Naive thymus-derived CD8-positive, alpha-beta T cell (primary cell): ENCODE data around the gene CDC25B. TPM values are rescaled to one million over a fixed set of nuclear protein-coding genes. Genes with fewer than 3 reads are reported as not detected.
"Not testable (repeated sequence)": the region's sequence is repeated elsewhere in the genome, so short reads cannot be mapped to it uniquely, and the experiment has no call there.

Experiments
- ATAC-seq, 2 donors: fragments of 150-1000 bp; cut with Tn5 transposase in 1 of 2; sonication (Bioruptor Pico), chemical (Tn5 transposase) in 1 of 2; 1 replicate in 1 of 2; 2 replicates in 1 of 2; pipeline ENCODE4 v1.10.0; 2021; ENCODE audit warnings: mild to moderate bottlenecking in 2 of 2, moderate library complexity in 2 of 2
- POLR2A ChIA-PET: fragments of 350-600 bp; sonication (Branson Sonifier 250); formaldehyde crosslinking; loops from one replicate; lab custom pipeline; 2021; ENCODE audit warnings: antibody characterized with exemption; lab: Charles Lee
- DNase-seq, 10 donors: peaks; one replicate each; pipeline versions ENCODE4 v3.0.0 to v3.0.0-alpha.2; 2020 to 2022
- H3K27ac Mint-ChIP-seq, 10 donors: one replicate each; pipeline ENCODE4 v1.8.0; 2020 to 2022; ENCODE audit warnings: mild to moderate bottlenecking in 10 of 10, mixed read lengths in 10 of 10, moderate library complexity in 4 of 10, inconsistent platforms in 1 of 10
- H3K27me3 Mint-ChIP-seq, 5 donors: one replicate each; pipeline ENCODE4 v1.8.0; 2021 to 2022; ENCODE audit warnings: mixed read lengths in 5 of 5
- H3K36me3 Mint-ChIP-seq, 3 donors: one replicate each; pipeline ENCODE4 v1.8.0; 2020 to 2022; ENCODE audit warnings: mixed read lengths in 3 of 3, mild to moderate bottlenecking in 2 of 3, inconsistent platforms in 1 of 3
- H3K4me1 Mint-ChIP-seq, 4 donors: one replicate each; pipeline ENCODE4 v1.8.0; 2021 to 2022; ENCODE audit warnings: mixed read lengths in 4 of 4
- H3K4me3 Mint-ChIP-seq, 10 donors: one replicate each; pipeline ENCODE4 v1.8.0; 2020 to 2022; ENCODE audit warnings: mild to moderate bottlenecking in 10 of 10, mixed read lengths in 10 of 10, moderate library complexity in 6 of 10, inconsistent platforms in 1 of 10
- H3K9me3 Mint-ChIP-seq, 9 donors: one replicate each; pipeline ENCODE4 v1.8.0; 2020 to 2022; ENCODE audit warnings: mixed read lengths in 9 of 9, mild to moderate bottlenecking in 3 of 9, inconsistent platforms in 1 of 9, moderate library complexity in 1 of 9
- polyA plus RNA-seq, 3 donors: library from polyadenylated mRNA; unstranded; fragments of 300-500 nt; fragmentation: Illumina TruSeq; gene quantifications; one replicate each; pipeline ENCODE4 v1.2.3, GENCODE V29; 2021
- total RNA-seq, 8 experiments: library from RNA in 2 of 8; stranded (reverse) in 2 of 8; gene quantifications; one replicate each; pipeline ENCODE4 v1.2.3 and lab custom pipeline; 2021 to 2026

Gene CDC25B
- total and polyA plus RNA-seq, 5 experiments from 2014 or later, result 38.1 to 336 (median 49.7) TPM

- Mint-ChIP-seq H3K4me3 (peak overlapping the region in 1 of 10 donors; percentile 7), H3K4me1 (peaks cover 12 to 34% (median 29%) of the 10 kb centered on the region in 4 donors), H3K27ac (peak overlapping the region in 1 of 10 donors; percentile 4)
- POLR2A ChIA-PET, result interaction anchor here (0.5 kb wide), 1 partner anchor 12 kb away, joined by 3 read pairs; no protein-coding TSS in a partner anchor
- not testable (repeated sequence) for ATAC-seq, H3K9me3 Mint-ChIP-seq, H3K27me3 Mint-ChIP-seq, H3K36me3 Mint-ChIP-seq, DNase-seq
These were observed 48.0 kb downstream of the CDC25B start for GRCh38 chr20:3843990-3844619.

- DNase-seq, result peak in 3 of 10 donors; percentile 2 to 62 (median 18)
- Mint-ChIP-seq H3K4me1 (peaks cover 15 to 42% (median 33%) of the 10 kb centered on the region in 4 donors), H3K4me3 (peak overlapping the region; percentile 82 to 95 (median 90)), H3K27me3 (no peaks in the 10 kb centered on the region), H3K27ac (peak overlapping the region; percentile 81 to 95 (median 92)), H3K36me3 (peaks cover 0 to 3% (median 0%) of the 10 kb centered on the region in 3 donors), H3K9me3 (no peaks in the 10 kb centered on the region)
- ATAC-seq, result no peak
- POLR2A ChIA-PET, result interaction anchor here (1.7 kb wide), 1 partner anchor 26 kb away, joined by 12 read pairs; the partner anchor contains the start of gene AP5S1
These were observed 50.2 kb downstream of the CDC25B start for GRCh38 chr20:3846378-3846739.

- peaks cover 0 to 3% (median 0%) of the 10 kb centered on the region in 3 donors for H3K36me3 Mint-ChIP-seq
- peak; percentile 98 for ATAC-seq
- peak within 1 kb of the TSS; percentile 82 to 95 (median 90) for H3K4me3 Mint-ChIP-seq
- peaks cover 15 to 42% (median 34%) of the 10 kb centered on the region in 4 donors for H3K4me1 Mint-ChIP-seq
- POLR2A ChIA-PET, result interaction anchor here (0.5 to 1.0 kb wide), 2 partner anchors 26 to 52 kb away, joined by 3 to 5 read pairs; no protein-coding TSS in a partner anchor
- peak; percentile 71 to 89 (median 83) for DNase-seq
- H3K9me3 Mint-ChIP-seq, result no peaks in the 10 kb centered on the region
- H3K27ac Mint-ChIP-seq, result peak within 1 kb of the TSS; percentile 83 to 95 (median 92)
- H3K27me3 Mint-ChIP-seq, result no peaks in the 10 kb centered on the region
These were observed 50.8 kb downstream of the CDC25B start, which contains the start of gene MAVS for GRCh38 chr20:3846740-3847428. TSS of gene MAVS (plus strand) at chr20:3846834. CDS start at chr20:3854625, 7,791 bp downstream.

- POLR2A ChIA-PET, result interaction anchor here (0.5 to 1.5 kb wide), 3 partner anchors 10 to 53 kb away, joined by 3 to 5 read pairs (median 5); no protein-coding TSS in a partner anchor
- no peaks in the 10 kb centered on the region for H3K27me3 Mint-ChIP-seq
- peak overlapping the region; percentile 82 to 95 (median 90) for H3K4me3 Mint-ChIP-seq
- peaks cover 0 to 3% (median 0%) of the 10 kb centered on the region in 3 donors for H3K36me3 Mint-ChIP-seq
- peaks cover 15 to 43% (median 35%) of the 10 kb centered on the region in 4 donors for H3K4me1 Mint-ChIP-seq
- DNase-seq (peak in 2 of 10 donors; percentile 5 to 6), ATAC-seq (no peak)
- no peaks in the 10 kb centered on the region for H3K9me3 Mint-ChIP-seq
- peak overlapping the region; percentile 83 to 95 (median 92) for H3K27ac Mint-ChIP-seq
These were observed 51.4 kb downstream of the CDC25B start for GRCh38 chr20:3847429-3847940.

GRCh38 chr20:3848565-3848964, 52.5 kb downstream of the CDC25B start:
- Mint-ChIP-seq H3K27me3 (no peaks in the 10 kb centered on the region), H3K4me1 (peaks cover 15 to 43% (median 35%) of the 10 kb centered on the region in 4 donors), H3K9me3 (no peaks in the 10 kb centered on the region), H3K4me3 (peak overlapping the region; percentile 72 to 95 (median 90)), H3K36me3 (peaks cover 0 to 3% (median 0%) of the 10 kb centered on the region in 3 donors), H3K27ac (peak overlapping the region; percentile 78 to 93 (median 86))
- DNase-seq (no peak), ATAC-seq (no peak)
- POLR2A ChIA-PET, result interaction anchor here (0.6 to 1.5 kb wide), 3 partner anchors 11 to 38 kb away, joined by 3 to 6 read pairs (median 5); no protein-coding TSS in a partner anchor

GRCh38 chr20:3854462-3854871, 58.4 kb downstream of the CDC25B start:
- POLR2A ChIA-PET, result interaction anchor here (1.0 to 2.7 kb wide), 5 partner anchors 34 to 87 kb away, joined by 3 to 19 read pairs (median 3); partner anchors contain the start of genes ADISSP, AP5S1 and CENPB
- Mint-ChIP-seq H3K36me3 (peaks cover 0 to 51% (median 10%) of the 10 kb centered on the region in 3 donors), H3K27ac (peak overlapping the region in 5 of 10 donors; percentile 22 to 83 (median 41)), H3K4me1 (peaks cover 7 to 27% (median 19%) of the 10 kb centered on the region in 4 donors), H3K9me3 (no peaks in the 10 kb centered on the region), H3K27me3 (no peaks in the 10 kb centered on the region), H3K4me3 (no peak overlapping the region)
- DNase-seq (no peak), ATAC-seq (no peak)

Other genes with a start within 250 kb of the CDC25B start
- not detected for gene GFRA4, start 132.9 kb upstream of the CDC25B start, total RNA-seq
- gene GFRA4, start 132.9 kb upstream of the CDC25B start, polyA plus RNA-seq, result not detected
- not detected for gene ADAM33, start 114.3 kb upstream of the CDC25B start, total RNA-seq
- not detected for gene ADAM33, start 114.3 kb upstream of the CDC25B start, polyA plus RNA-seq
- gene SIGLEC1, start 83.7 kb upstream of the CDC25B start, total RNA-seq, result under 1 TPM; 0.22 to 0.62 TPM
- gene SIGLEC1, start 83.7 kb upstream of the CDC25B start, polyA plus RNA-seq, result not detected
- gene HSPA12B, start 63.6 kb upstream of the CDC25B start, total RNA-seq, result not detected
- gene HSPA12B, start 63.6 kb upstream of the CDC25B start, polyA plus RNA-seq, result under 1 TPM in 2 of 3 donors, not detected in 1; 0.05 to 0.07 TPM
- gene ADISSP, start 28.6 kb upstream of the CDC25B start, total RNA-seq, result 10 to 100 TPM; 19.5 to 19.6 TPM
- 10 to 100 TPM; 17.6 to 32.4 (median 22.2) TPM for gene ADISSP, start 28.6 kb upstream of the CDC25B start, polyA plus RNA-seq
- under 1 TPM in 1 of 2 experiments, not detected in 1; 0.33 TPM for gene SPEF1, start 14.9 kb upstream of the CDC25B start, total RNA-seq
- not detected for gene SPEF1, start 14.9 kb upstream of the CDC25B start, polyA plus RNA-seq
- 10 to 100 TPM; 45.8 to 48.6 TPM for gene CENPB, start 9.6 kb upstream of the CDC25B start, total RNA-seq
- gene CENPB, start 9.6 kb upstream of the CDC25B start, polyA plus RNA-seq, result 1 to 10 TPM; 1.0 to 1.7 (median 1.4) TPM
- 10 to 100 TPM; 12.6 to 14.5 TPM for gene AP5S1, start 24.2 kb downstream of the CDC25B start, total RNA-seq
- 10 to 100 TPM; 10.1 to 21.8 (median 19.3) TPM for gene AP5S1, start 24.2 kb downstream of the CDC25B start, polyA plus RNA-seq
- 10 to 100 TPM; 41.9 to 45.7 TPM for gene MAVS, start 50.5 kb downstream of the CDC25B start, total RNA-seq
- 1 to 10 TPM; 2.2 to 8.5 (median 3.3) TPM for gene MAVS, start 50.5 kb downstream of the CDC25B start, polyA plus RNA-seq
- gene PANK2, start 93.1 kb downstream of the CDC25B start, total RNA-seq, result 10 to 100 TPM; 66.6 to 72.5 TPM
- 10 to 100 TPM; 32.9 to 36.8 (median 36.8) TPM for gene PANK2, start 93.1 kb downstream of the CDC25B start, polyA plus RNA-seq
- gene RNF24, start 219.2 kb downstream of the CDC25B start, total RNA-seq, result 10 to 100 TPM; 18.0 to 19.9 TPM
- gene RNF24, start 219.2 kb downstream of the CDC25B start, polyA plus RNA-seq, result 10 to 100 TPM in 2 of 3 donors, 1 to 10 TPM in 1; 6.4 to 13.3 (median 10.1) TPM